NCI-H446 (cell line): ENCODE measurements around the gene ABCC8.

ENCODE experiments used
- DNase-seq, 2 experiments: peaks; one replicate each; lab custom pipeline; 2025; lab: John Stamatoyannopoulos, UW

Gene ABCC8

DNA sequence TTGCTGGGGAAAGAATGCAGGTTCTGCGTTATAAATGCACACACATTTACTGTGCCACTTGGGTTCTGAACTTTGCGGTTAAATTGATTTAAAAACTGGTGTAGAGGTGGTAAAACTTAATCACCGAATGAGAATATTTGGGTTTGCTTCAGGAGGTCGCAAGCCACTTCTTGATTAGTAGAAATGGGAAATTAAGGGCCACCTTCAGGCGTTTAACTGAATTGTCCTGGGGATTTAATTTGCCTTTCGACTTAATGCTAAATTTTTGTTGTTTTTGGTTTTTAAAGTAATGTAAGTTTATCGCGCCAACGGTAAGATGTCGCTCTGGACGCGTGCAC is 125.5 kb downstream of the ABCC8 start:
- no peak for DNase-seq

GRCh38 chr11:17350455-17351171 is 126.0 kb downstream of the ABCC8 start:
- DNase-seq = no peak

DNA sequence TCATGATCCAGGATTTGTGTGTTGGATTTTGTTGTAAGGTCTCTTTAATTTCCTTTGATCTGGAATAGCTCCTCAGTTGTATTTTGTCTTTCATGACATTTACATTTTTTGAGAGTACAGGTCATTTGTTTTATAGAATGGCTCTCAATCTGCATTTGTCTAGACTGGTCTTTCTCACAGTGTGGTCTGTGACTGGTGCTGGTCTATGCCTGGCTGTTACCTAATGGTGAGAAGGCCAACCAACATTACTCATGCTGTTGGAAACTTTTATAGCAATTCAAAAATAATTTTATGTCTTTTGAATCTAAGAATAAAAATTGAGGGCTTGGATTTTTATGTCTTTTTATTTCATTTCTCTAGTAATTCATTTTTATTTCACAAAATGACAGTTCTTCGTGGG is 129.0 kb downstream of the ABCC8 start:
- DNase-seq = no peak

- DNase-seq = no peak
These were observed 132.7 kb downstream of the ABCC8 start for GRCh38 chr11:17343907-17344306.

GRCh38 chr11:17343257-17343656 is 133.4 kb downstream of the ABCC8 start:
- DNase-seq = no peak
